Neuronal stem cell (in vitro differentiated cells): Measurements from ENCODE around the gene CDH11.

Source experiments
- DNase-seq: peaks from one replicate; pipeline ENCODE4 v3.0.0-alpha.2; 2013; ENCODE audit warnings: low spot score
- H2AFZ ChIP-seq: one replicate; pipeline ENCODE4 v1.6.1; 2013; ENCODE audit warnings: mild to moderate bottlenecking, low read length, inconsistent platforms
- H2AK5ac ChIP-seq: 2 replicates; pipeline ENCODE4 v1.6.1; 2013; ENCODE audit warnings: low read depth, mild to moderate bottlenecking, inconsistent platforms, low read length, moderate library complexity, mixed read lengths
- H2BK120ac ChIP-seq: 2 replicates; pipeline ENCODE4 v1.6.1; 2013; ENCODE audit warnings: low read depth, mild to moderate bottlenecking, inconsistent platforms, low read length, moderate library complexity, mixed read lengths
- H2BK12ac ChIP-seq: one replicate; pipeline ENCODE4 v1.6.1; 2013; ENCODE audit warnings: low read length, inconsistent platforms
- H2BK15ac ChIP-seq: 2 replicates; pipeline ENCODE4 v1.6.1; 2013; ENCODE audit warnings: mild to moderate bottlenecking, low read length, inconsistent platforms, mixed read lengths
- H2BK5ac ChIP-seq: one replicate; pipeline ENCODE4 v1.6.1; 2013; ENCODE audit warnings: inconsistent platforms, mild to moderate bottlenecking, low read length, moderate library complexity
- H3K14ac ChIP-seq: one replicate; pipeline ENCODE4 v1.6.1; 2013; ENCODE audit warnings: low read length, inconsistent platforms
- H3K18ac ChIP-seq: 2 replicates; pipeline ENCODE4 v1.6.1; 2013; ENCODE audit warnings: low read length, inconsistent platforms
- H3K23ac ChIP-seq: 2 replicates; pipeline ENCODE4 v1.6.1; 2013; ENCODE audit warnings: low read depth, mild to moderate bottlenecking, mixed read lengths, low read length, inconsistent platforms; ENCODE audit not compliant: poor library complexity
- H3K27ac ChIP-seq: replicated peaks from 3 replicates; pipeline ENCODE4 v1.5.1; 2013; ENCODE audit warnings: low read length, inconsistent platforms
- H3K27me3 ChIP-seq, 3 experiments: 2 replicates each; pipeline ENCODE4 v1.6.1; 2013; ENCODE audit warnings: low read length in 3 of 3, mild to moderate bottlenecking in 2 of 3, inconsistent platforms in 1 of 3, low read depth in 1 of 3, mixed read lengths in 1 of 3, moderate library complexity in 1 of 3; ENCODE audit not compliant: control insufficient read depth in 3 of 3, insufficient read depth in 3 of 3
- H3K36me3 ChIP-seq, 2 donors: replicated peaks in 1 of 2; 2 replicates each; pipeline ENCODE4 v1.6.1; 2013; ENCODE audit warnings: low read length in 2 of 2; ENCODE audit not compliant: control insufficient read depth in 2 of 2, insufficient read depth in 2 of 2
- H3K4ac ChIP-seq: 2 replicates; pipeline ENCODE4 v1.6.1; 2013; ENCODE audit warnings: inconsistent platforms, mild to moderate bottlenecking, low read length, moderate library complexity
- H3K4me1 ChIP-seq, 2 donors: 1 replicate in 1 of 2; 2 replicates in 1 of 2; pipeline ENCODE4 v1.6.1; 2013; ENCODE audit warnings: low read length in 2 of 2, low read depth in 1 of 2; ENCODE audit not compliant: control insufficient read depth in 2 of 2, insufficient read depth in 1 of 2
- H3K4me2 ChIP-seq: one replicate; pipeline ENCODE4 v1.6.1; 2013; ENCODE audit warnings: mild to moderate bottlenecking, low read length, inconsistent platforms; ENCODE audit not compliant: insufficient read depth, poor library complexity, severe bottlenecking
- H3K4me3 ChIP-seq, 2 donors: 2 replicates each; pipeline ENCODE4 v1.5.1; 2013; ENCODE audit warnings: low read length in 2 of 2, mild to moderate bottlenecking in 2 of 2, inconsistent platforms in 1 of 2, moderate library complexity in 1 of 2
- H3K79me1 ChIP-seq: one replicate; pipeline ENCODE4 v1.6.1; 2013; ENCODE audit warnings: low read depth, mild to moderate bottlenecking, inconsistent platforms, low read length, moderate library complexity
- H3K9ac ChIP-seq: one replicate; pipeline ENCODE4 v1.6.1; 2013; ENCODE audit warnings: mild to moderate bottlenecking, low read depth, low read length, inconsistent platforms; ENCODE audit not compliant: poor library complexity
- H3K9me3 ChIP-seq, 2 donors: replicated peaks in 1 of 2; 2 replicates each; pipeline versions ENCODE3 to v1.6.1; 2013; ENCODE audit warnings: low read length in 2 of 2, mild to moderate bottlenecking in 2 of 2, inconsistent platforms in 1 of 2, low read depth in 1 of 2, mixed read lengths in 1 of 2, moderate library complexity in 1 of 2; ENCODE audit not compliant: control insufficient read depth in 2 of 2, insufficient read depth in 1 of 2
- H4K8ac ChIP-seq: one replicate; pipeline ENCODE4 v1.6.1; 2013; ENCODE audit warnings: low read depth, mild to moderate bottlenecking, inconsistent platforms, low read length, moderate library complexity
- H4K91ac ChIP-seq: one replicate; pipeline ENCODE4 v1.6.1; 2013; ENCODE audit warnings: low read length, low read depth, mild to moderate bottlenecking, inconsistent platforms; ENCODE audit not compliant: poor library complexity
- WGBS, 2 donors: extraction: QIAGEN DNeasy Blood & Tissue Kit; methylation state at CpG; one replicate each; pipeline ENCODE4 v1.1.7; 2013; ENCODE audit warnings: missing lambda C conversion rate in 2 of 2, mixed read lengths in 1 of 2; ENCODE audit not compliant: insufficient read length in 2 of 2, insufficient replicate concordance in 1 of 2; ENCODE audit errors: extremely low coverage in 2 of 2; 5-methylcytosine and 5-hydroxymethylcytosine counted together

The CDH11 gene

DNA sequence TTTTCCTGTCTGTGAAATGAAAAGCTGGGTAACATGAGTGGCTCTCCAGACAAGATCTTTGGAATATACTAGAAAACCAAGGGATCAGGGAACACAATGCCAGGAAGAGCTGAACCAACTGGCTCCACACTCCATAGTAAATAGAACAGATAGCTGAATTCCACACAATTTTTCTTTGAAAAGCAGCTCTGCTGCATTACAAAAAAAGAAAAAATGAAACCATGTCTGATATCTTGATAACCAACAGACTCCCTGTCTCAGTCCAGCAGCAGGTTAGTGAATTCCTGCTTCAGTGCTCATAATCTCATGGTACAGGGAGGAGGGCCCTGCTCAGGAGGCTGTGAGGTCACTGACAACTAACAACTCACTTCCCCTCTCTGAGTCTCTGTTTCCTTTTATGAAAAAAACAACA, 97.1 kb downstream of the CDH11 start:
- DNase-seq, result no peak
- Histone ChIP-seq H3K4me1 (no peaks in the 10 kb centered on the region), H3K27me3 (no peaks in the 10 kb centered on the region), H2BK12ac (no peak overlapping the region), H3K79me1 (peaks cover 2% of the 10 kb centered on the region), H2AFZ (no peak overlapping the region), H3K4me3 (no peak overlapping the region), H3K9ac (no peak overlapping the region), H3K14ac (no peak overlapping the region), H4K8ac (no peak overlapping the region), H3K9me3 (peaks cover 0 to 3% of the 10 kb centered on the region in 2 donors), H3K4ac (no peak overlapping the region), H3K27ac (no peak overlapping the region), H3K23ac (no peak overlapping the region), H2BK15ac (no peak overlapping the region), H3K36me3 (peaks cover 0 to 13% of the 10 kb centered on the region in 2 donors), H2BK5ac (no peak overlapping the region), H3K4me2 (no peak overlapping the region), H2AK5ac (no peak overlapping the region), H2BK120ac (no peak overlapping the region), H3K18ac (no peak overlapping the region), H4K91ac (no peak overlapping the region)

DNA sequence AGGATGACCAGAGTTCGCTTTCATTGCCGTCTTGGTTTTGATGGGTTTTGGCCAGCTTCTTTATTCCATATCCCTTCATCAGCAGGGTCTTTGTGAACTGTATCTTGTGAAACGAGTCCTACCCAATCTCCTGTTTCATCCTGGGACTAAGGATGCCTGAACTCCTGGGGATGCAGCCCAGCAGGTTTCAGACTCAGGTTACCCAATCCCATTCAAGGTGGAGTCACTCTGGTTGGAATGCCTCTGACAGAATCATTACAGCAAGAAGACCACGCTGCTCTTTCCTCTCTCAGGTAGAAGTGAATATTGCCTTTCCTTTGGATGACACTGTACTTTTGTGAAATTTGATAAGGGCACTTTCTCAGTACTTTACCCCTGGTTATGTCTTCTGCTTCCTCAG, 98.1 kb downstream of the CDH11 start:
- Histone ChIP-seq H3K9me3 (peaks cover 0 to 3% of the 10 kb centered on the region in 2 donors), H4K8ac (no peak overlapping the region), H2AK5ac (no peak overlapping the region), H3K36me3 (peaks cover 0 to 13% of the 10 kb centered on the region in 2 donors), H2BK5ac (no peak overlapping the region), H3K4me2 (no peak overlapping the region), H3K27ac (no peak overlapping the region), H3K9ac (no peak overlapping the region), H2BK12ac (no peak overlapping the region), H3K4me1 (no peaks in the 10 kb centered on the region), H3K79me1 (peaks cover 2% of the 10 kb centered on the region), H3K4me3 (no peak overlapping the region), H2BK120ac (no peak overlapping the region), H3K14ac (no peak overlapping the region), H2BK15ac (no peak overlapping the region), H3K23ac (no peak overlapping the region), H3K27me3 (no peaks in the 10 kb centered on the region), H3K18ac (no peak overlapping the region), H4K91ac (no peak overlapping the region), H2AFZ (no peak overlapping the region), H3K4ac (no peak overlapping the region)
- WGBS, 2 donors, result no CpG with 5 or more reads among the region's 4 CpGs
- no peak for DNase-seq

DNA sequence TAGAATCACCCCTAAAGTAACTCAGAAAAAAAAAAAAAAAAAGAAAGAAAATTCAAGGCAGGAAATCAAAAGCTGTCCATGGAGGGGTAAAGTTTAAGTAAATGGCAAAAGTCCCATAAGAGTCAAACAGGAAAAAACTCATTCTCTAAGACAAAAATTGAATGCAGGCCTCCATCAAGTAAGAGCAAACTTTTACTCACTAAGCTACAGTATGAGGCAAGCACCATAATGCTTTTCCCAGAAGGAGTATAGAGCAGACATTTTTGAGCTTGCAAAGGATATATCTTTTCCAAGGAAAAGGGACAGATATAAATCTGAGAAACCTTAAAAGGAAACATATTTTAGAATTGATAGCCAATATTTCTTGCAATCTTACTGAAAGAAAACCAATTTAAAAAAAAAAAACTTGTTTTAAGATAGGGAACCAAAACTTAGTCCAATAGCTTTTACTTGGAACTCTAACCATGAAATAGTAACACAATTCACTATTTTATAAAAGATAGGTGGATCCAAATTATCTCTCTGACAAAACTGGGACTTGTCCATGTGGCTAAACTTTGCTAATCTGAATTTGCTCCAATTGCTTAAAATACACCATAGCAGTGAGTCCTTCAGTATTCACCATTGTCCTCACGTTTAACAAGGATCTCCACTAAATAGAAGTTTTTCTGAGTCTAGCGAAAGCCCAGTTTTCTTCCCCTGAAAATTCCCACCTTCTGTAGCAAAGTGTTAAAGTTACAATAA, 99.8 kb downstream of the CDH11 start:
- Histone ChIP-seq H3K79me1 (peaks cover 2% of the 10 kb centered on the region), H3K23ac (no peak overlapping the region), H2BK120ac (no peak overlapping the region), H3K14ac (no peak overlapping the region), H3K9me3 (peaks cover 0 to 6% of the 10 kb centered on the region in 2 donors), H3K27me3 (no peaks in the 10 kb centered on the region), H3K27ac (no peak overlapping the region), H3K36me3 (peaks cover 0 to 12% of the 10 kb centered on the region in 2 donors), H2BK12ac (no peak overlapping the region), H4K91ac (no peak overlapping the region), H2AK5ac (no peak overlapping the region), H2AFZ (no peak overlapping the region), H3K18ac (no peak overlapping the region), H3K4me3 (no peak overlapping the region), H3K4me1 (peaks cover 0 to under 1% of the 10 kb centered on the region in 2 donors), H2BK5ac (no peak overlapping the region), H3K4ac (no peak overlapping the region), H2BK15ac (no peak overlapping the region), H3K4me2 (no peak overlapping the region), H4K8ac (no peak overlapping the region), H3K9ac (no peak overlapping the region)
- WGBS, 2 donors, result no CpG with 5 or more reads among the region's 2 CpGs
- DNase-seq, result no peak

DNA sequence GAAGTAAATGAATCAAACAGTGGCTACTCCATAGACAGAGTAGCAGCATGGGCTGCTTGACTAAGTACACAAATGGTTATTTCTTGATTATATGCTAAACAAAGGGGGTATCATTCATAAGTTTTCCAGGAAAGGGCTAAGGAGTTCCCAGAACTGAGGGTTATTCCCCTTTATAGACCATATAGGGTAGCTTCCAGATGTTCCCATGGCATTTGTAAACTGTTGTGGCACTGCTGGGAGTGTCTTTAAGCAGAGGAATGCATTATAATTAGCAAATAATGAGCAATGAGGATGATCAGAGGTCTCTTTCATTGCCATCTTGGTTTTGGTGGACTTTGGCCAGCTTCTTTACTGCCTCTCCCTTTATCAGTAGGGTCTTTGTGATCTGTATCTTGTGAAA, 105.1 kb downstream of the CDH11 start:
- Histone ChIP-seq H3K9me3 (peaks cover 0 to 6% of the 10 kb centered on the region in 2 donors), H3K79me1 (peaks cover 2% of the 10 kb centered on the region), H3K27ac (no peak overlapping the region), H2AFZ (no peak overlapping the region), H2BK12ac (no peak overlapping the region), H3K18ac (no peak overlapping the region), H2BK15ac (no peak overlapping the region), H3K14ac (no peak overlapping the region), H3K23ac (no peak overlapping the region), H3K4ac (no peak overlapping the region), H3K27me3 (no peaks in the 10 kb centered on the region), H3K4me1 (peaks cover 0 to 3% of the 10 kb centered on the region in 2 donors), H4K91ac (no peak overlapping the region), H2BK5ac (no peak overlapping the region), H3K9ac (no peak overlapping the region), H2AK5ac (no peak overlapping the region), H3K36me3 (peaks cover 0 to 12% of the 10 kb centered on the region in 2 donors), H3K4me3 (no peak overlapping the region), H4K8ac (no peak overlapping the region), H2BK120ac (no peak overlapping the region), H3K4me2 (no peak overlapping the region)
- no peak for DNase-seq
